ENCODE results near the gene MECR.
"Not testable (repeated sequence)": the region's sequence is repeated elsewhere in the genome, so short reads cannot be mapped to it uniquely, and the experiment has no call there.

GRCh38 chr1:29150346-29150745 is 80.4 kb downstream of the MECR start:
- not testable (repeated sequence) for TF ChIP-seq CTCF (optimal IDR thresholded peaks at IDR 0.05 in 1 of 3, IDR thresholded peaks at IDR 0.05 in 1 of 3, conservative IDR thresholded peaks at IDR 0.05 in 1 of 3; ENCODE audit: extremely low read depth in 1 of 3, insufficient read depth in 2 of 3, low read length in 3 of 3); EZH2 (IDR thresholded peaks at IDR 0.05; ENCODE audit: low read length)

Data from keratinocyte (primary cell).